Measurements from ENCODE around the gene NCEH1.
"Not testable (repeated sequence)": the region's sequence is repeated elsewhere in the genome, so short reads cannot be mapped to it uniquely, and the experiment has no call there.

The NCEH1 gene

DNA sequence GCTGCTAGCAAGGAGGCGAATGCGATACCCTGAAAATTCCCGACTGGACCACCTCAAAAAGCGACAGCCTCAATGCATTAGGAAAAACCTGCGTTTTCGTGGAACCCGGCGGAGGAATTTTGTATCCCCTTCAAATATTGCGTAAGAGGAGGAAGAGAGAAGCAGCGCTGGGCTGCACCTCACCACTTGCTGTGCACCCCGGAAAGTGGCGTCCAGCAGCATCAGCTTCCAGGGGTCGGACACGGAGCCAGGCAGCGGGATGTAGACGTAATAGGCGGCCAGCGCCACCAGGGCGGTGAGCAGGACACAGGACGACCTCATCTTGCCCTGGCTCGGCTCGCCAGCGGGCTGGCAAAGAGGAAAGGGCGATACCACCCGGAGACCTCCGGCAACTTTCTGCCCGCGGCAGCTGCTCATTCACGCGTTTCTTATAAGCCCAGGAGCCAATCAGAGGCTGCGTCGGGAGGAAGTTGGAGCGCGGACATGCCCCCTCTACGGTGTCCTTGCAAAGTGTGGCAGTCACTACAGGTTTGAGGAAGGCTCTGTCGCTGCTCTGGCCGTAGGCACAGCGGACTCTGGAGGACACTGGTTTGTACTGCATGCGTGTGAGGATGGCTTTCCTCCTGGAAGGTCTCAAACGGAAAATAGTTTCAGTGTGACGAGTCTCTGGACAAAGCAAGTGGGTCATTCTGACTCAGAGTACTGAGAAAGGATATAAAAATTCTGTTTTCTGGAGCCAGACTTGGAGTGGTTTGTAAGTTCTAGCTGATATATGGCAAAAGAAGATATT lies at the start of gene NCEH1:
Gene NCEH1, minus strand, starts transcription at position 404 of the 790 bp plus-strand sequence. Its CDS starts 83 bp downstream, at position 321.
- peak; percentile 85 for DNase-seq

- not testable (repeated sequence) for DNase-seq
These were observed 49.5 kb upstream of the NCEH1 start for GRCh38 chr3:172760416-172760815.

DNA sequence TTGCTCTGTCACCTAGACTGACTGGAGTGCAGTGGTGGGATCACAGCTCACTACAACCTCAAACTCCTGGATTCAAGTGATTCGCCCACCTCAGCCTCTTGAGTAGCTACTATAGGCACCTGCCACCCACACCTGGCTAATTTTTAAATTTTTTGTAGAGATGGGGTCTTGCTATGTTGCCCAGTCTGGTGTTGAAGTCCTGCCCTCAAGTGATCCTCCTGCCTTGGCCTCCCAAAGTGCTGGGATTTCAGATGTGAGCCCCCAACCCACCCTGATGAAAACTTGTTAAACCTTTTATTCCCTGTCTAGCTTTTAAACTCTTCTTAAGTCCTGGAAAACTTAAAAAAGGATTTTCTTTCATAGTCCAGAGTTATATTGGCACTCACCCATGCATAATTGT lies 42.3 kb upstream of the NCEH1 start:
- DNase-seq: no peak

- no peak for DNase-seq
These were observed 41.8 kb upstream of the NCEH1 start for GRCh38 chr3:172752651-172753050.

DNA sequence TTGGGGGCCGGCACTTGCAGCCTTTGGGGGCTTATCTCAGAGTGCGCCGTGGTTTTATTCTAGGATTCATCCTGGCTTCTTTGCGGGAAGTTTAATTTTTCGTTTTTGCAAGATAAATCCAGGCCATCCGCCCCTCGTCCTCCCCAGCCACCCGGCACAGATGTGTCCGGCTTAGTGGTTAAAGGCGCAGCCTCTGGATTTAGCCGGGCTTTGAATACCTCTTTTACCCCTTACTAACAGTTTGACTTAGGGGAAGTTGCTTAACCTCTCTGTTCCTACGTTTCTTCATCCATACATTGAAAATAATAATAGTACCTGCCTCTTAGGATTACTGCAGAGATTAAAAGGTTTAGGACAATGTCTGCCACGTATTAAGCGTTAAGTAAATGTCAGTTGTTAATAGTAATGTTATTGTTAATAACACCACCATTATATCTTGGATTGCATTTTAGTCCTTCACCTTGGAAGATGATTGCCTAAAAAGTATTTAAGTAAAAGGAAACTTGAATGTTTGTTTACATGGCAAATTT lies 40.4 kb upstream of the NCEH1 start:
- no peak for DNase-seq

DNA sequence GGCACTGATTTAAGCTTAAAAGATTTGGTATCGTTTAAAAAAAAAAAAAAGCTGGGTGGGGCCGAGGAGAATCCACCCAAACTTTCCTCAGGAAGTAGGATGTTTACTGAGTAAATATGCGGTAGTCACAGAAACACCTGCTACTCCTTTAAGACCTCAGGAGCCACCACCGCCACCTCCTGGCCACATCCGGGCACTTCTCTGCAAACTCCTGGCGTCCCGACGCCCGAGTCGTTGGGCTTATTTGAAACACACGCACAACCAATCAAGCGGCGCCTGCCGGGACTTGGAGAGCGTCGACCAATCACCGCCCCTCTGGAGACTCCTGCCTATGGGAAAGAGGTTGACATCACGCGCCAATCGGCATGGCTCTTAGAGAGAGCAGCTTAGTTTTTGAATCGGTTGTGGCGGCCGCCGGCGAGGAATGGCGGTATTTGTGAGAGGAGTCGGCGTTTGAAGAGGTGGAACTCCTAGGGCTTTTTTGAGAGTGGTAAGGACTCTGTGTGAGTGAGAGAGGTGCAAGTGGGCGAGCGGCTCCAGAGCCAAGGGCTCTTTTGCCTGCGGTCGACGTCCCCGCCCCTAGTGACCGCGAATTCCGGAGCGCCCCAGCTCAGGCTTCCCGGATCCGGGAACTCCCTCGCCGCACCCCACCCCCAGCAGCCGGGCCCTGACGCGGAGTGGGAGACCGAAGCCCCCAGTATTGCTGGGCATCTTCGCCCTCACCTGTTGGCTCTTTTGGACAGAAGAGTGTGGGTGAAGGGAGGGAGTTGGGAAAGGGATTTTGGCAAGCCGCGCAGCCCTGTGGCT lies 39.7 kb upstream of the NCEH1 start, which contains the start of gene ECT2:
Gene ECT2, plus strand, starts transcription at position 359 of the 807 bp plus-strand sequence. CDS start 3,805 bp downstream, outside the sequence.
- DNase-seq: peak; percentile 99

GRCh38 chr3:172750069-172750367 lies 39.2 kb upstream of the NCEH1 start:
- no peak for DNase-seq

DNA sequence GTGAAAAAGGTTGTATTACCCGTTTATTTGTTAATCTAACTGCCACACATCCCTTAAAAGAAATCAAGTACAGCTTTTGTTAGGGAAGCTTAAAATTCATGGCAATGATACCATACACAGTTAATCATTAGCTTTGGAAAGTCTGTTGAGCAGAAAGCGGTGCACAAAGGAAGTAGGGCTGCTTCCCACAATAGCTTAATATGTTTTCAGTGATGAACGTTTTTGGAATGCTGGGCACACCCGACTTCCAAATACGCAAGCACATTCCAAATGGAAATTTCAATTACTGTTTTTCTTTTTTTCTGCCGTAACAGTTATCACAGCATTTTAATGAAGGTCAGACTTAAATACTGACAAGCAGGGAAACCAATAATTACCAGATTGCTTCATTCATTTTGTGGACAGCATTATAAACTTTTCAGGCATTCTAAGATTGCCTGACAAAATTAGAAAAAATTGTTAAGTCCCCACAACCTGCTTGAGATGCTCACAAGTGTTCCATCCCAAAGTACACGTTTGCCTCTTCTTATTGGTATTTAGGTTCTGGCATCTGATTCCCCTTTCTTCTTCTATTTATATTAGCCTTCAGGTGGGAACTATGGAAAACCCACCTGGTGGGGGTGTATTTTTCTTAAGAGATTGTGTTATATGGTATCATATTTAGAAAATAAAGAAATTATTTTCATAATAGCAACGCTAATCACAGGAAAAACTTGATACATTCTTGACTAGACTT lies 38.5 kb upstream of the NCEH1 start:
- no peak for DNase-seq

- DNase-seq: no peak
These were observed 35.6 kb upstream of the NCEH1 start for GRCh38 chr3:172746475-172746874.

- DNase-seq: no peak
These were observed 28.6 kb upstream of the NCEH1 start for GRCh38 chr3:172739462-172739861.

GRCh38 chr3:172735014-172735413 lies 24.1 kb upstream of the NCEH1 start:
- DNase-seq: no peak

GRCh38 chr3:172726380-172726779 lies 15.5 kb upstream of the NCEH1 start:
- DNase-seq: no peak

GRCh38 chr3:172722536-172723040 lies 11.7 kb upstream of the NCEH1 start:
- not testable (repeated sequence) for DNase-seq

- DNase-seq: no peak
These were observed 6.7 kb upstream of the NCEH1 start for GRCh38 chr3:172717493-172718088.

GRCh38 chr3:172716476-172716875 lies 5.6 kb upstream of the NCEH1 start:
- DNase-seq: no peak

DNA sequence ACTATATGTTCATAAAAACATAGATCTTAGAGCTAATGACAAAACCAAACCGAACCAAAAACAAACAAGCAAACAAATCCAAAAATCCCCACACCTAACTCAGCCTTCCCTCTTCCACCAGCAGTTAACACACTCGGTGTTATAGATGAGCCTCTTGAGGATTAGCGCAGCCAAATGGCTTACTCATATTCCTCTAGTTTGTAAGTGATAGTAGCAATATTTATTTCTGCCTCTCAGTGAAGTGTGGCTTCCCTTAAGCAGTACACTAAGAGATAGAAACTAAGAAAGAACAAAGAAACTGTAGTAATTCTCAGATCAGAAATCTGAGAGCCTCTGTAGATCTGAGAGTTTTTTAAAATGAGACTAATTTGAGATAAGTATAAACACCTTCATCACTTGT lies 2.4 kb upstream of the NCEH1 start:
- DNase-seq: no peak

DNA sequence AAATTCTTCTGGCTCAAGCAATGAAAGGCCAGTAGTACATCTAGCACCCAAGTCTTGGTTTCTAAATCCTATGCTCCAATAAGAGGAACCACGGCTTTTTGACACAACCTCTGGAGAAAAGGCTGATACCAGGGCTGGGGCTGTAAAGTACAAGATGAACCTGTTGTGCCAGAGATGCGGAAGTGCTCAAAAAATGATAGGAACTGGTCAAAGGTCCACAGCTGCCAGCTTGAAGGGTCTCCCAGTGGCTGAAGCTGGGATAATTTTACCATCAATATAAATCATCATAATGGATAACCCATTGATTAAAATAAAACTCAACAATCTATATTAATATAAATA lies 558 bp upstream of the NCEH1 start:
- no peak for DNase-seq

- DNase-seq: no peak
These were observed 848 bp downstream of the NCEH1 start for GRCh38 chr3:172709774-172710663.

- no peak for DNase-seq
These were observed 1.7 kb downstream of the NCEH1 start for GRCh38 chr3:172708921-172709773.

DNA sequence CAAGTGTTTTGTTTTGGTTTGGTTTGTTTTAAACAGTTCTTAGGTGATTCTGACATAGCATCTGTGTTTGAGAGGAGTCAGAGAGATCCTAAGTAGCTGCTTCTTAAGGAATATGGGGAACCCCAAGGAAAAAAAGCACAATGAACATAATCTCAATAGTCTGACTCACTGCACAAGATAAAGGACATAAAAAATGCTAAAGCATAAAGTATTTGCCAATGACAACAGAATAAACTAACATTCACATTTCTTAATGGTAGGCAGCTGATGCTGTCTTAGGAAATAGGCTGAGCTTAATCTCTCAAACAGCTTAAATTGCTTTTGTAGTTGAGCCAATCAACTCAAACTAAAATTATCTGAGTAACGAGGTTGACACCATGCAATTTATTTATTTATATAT lies 2.9 kb downstream of the NCEH1 start:
- no peak for DNase-seq

DNA sequence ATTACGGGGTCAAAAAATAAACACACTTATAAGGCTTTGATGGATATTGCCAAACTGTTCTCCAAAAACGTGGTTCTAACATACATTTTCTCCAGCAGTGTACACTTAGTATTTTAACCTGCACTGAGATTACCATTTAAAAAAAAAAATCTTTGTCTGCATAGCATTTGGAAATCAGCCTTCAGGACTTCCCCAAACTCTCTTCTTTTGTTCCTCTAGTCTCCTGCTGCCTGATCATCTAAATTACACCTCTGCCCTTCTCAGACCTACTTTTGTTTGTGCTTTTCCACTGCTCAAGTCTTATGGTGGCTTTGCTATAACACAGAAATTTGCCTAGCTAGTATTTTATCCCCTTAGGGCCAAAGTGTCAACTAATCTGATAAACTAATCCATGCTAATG lies 3.8 kb downstream of the NCEH1 start:
- DNase-seq: no peak
